HG02981 (cell line): Measurements from ENCODE around the gene CMTM1.
"Not testable (repeated sequence)": the region's sequence is repeated elsewhere in the genome, so short reads cannot be mapped to it uniquely, and the experiment has no call there.

ENCODE experiments used
- ATAC-seq: cut with Tn5 transposase; IDR thresholded peaks from one replicate; pipeline ENCODE4 v1.9.1; 2021; ENCODE audit warnings: mild to moderate bottlenecking, moderate library complexity; ENCODE audit not compliant: unreplicated experiment

CMTM1 gene

DNA sequence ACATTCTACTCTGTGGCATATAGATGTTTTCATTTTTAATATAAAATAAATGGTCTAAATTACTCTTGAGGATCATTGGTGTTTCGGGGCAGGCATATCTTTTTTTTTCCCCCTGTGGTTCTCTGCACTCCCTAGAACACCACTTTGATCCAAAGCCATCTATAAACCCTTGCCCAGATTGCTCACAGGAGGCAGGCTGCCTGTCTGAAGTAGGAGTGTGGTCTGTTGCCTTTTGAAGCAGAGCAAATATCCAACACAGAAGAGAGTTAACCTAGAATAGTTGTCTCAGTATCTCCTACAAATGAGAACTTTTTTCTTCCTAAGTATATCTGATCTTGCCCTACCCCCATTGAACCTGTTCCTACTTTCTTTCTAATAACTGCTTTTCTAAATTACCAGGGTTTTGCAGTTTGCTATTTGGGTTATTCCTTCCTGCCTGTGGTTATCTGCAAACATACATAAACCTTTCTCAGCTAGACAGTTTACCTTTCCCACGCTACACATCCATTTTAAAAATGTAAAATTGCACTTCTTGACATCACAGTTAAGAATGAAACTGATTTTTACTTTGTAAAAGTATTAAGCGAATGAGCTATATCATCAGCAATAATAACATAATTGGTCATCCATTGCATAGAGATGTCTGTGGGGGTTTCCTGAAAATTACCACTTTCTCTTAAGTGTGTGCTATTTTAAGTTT lies 4.7 kb upstream of the CMTM1 start:
- ATAC-seq, result no peak

DNA sequence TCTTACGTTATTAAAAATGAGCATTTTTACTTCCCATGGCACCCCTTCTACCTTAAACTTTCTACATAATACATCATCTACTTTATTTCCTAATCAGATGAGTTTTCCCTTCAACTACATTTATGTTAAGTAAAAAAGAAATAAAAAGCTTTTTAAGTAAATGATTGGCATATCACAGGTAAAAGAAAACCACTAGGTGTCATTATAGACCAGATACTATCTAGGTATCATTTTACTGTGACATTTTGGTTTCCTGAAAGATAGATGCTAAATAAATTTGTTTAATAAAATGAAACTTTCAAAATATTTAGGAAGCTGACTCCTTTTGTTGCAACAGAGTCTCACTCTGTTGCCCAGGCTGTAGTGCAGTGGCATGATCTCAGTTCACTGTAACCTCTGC lies 3.8 kb upstream of the CMTM1 start:
- no peak for ATAC-seq

DNA sequence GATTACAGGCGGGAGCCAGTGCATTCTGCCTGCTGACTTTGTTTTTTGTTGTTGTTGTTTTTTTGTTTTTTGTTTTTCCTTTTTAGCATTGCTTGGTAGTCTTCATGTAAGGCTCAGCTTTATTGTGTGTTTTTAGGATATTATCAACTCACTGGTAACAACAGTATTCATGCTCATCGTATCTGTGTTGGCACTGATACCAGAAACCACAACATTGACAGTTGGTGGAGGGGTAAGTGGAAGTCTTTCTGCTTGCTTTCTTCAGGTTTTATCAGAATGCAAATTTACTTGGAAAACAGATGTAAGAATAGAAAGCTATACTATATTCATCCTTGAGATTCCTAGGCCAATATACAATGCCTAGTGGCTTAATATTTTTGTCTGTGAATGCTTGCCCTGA lies 3.3 kb upstream of the CMTM1 start:
- no peak for ATAC-seq

DNA sequence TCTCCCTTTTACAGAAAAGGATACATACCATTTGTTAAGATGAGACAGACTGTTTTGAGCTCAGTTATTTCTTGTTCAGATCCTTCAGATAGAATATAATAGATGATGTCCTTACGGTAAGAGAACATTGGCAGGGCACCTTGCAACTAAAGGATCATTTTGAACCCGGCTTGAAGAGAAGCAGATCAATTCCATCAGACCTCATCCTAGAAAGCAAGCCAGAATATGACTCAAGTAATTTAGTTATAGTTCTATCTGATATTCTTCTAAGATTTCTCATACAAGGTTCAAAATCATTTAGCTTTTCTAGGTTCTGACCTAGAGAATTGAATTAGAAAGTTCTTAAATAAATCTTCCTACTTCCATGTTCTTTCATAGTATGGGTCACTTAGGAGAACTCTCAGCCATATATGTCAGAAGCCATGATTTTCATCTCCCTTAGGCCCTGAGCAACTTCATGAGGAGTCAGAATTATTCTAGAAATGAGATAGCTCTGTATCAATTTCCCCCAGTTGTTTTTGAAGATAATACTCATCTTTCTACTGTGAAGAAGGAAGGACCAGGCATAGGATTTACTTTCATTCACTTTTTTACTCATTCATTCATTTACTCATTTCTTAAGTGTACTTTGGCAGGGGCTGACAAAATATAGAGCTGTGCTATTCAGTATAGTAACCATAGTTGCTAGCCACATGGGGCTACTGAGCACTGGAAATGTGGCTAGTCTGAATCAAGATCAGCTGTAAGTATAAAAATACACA lies 2.5 kb upstream of the CMTM1 start:
- ATAC-seq, result no peak

DNA sequence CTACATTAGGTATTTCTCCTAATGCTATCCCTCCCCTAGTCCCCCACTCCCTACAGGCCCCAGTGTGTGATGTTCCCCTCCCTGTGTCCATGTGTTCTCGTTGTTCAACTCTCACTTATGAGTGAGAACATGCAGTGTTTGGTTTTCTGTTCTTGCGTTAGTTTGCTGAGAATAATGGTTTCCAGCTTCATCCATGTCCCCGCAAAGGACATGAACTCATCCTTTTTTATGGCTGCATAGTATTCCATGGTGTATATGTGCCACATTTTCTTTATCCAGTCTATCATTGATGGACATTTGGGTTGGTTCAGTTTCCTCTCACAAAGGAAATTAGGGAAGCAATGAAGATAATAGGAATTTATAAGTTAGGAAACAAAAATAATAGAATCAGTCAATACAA lies 1.0 kb downstream of the CMTM1 start:
- ATAC-seq, result not testable (repeated sequence)

DNA sequence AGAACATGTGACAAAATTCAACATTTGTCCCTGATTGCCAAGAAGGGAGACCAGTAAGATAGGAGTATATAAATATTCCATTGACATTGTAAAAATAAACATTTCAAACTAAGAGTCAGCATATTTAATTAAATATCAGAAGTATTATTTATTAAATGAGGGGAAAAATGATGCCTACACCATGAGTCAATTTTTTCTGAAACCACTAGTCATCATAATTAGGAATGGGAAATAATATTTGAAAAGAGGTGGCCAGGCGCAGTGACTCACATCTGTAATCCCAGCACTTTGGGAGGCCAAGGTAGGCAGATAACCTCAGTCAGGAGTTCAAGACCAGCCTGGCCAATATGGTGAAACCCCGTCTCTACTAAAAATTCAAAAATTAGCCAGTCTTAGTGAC lies 2.1 kb downstream of the CMTM1 start:
- no peak for ATAC-seq

DNA sequence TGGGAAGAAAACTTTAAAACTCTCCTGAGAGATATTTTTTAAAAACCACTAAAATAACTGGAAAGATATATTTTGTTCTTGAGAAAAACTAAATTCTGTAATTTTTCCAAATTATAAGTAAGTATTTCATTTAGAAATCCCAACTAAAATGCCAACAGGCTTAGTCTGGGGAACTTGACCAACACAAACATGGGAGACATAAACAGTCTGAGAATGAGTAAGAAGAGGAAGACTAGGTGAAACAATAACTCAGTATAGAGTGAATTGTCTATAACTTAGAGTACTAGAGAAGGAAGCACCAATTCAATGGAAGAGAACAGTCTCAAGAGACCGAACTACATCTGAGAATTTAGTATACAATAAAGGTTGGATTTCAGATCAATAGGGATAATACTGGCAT lies 2.9 kb downstream of the CMTM1 start:
- ATAC-seq, result no peak

DNA sequence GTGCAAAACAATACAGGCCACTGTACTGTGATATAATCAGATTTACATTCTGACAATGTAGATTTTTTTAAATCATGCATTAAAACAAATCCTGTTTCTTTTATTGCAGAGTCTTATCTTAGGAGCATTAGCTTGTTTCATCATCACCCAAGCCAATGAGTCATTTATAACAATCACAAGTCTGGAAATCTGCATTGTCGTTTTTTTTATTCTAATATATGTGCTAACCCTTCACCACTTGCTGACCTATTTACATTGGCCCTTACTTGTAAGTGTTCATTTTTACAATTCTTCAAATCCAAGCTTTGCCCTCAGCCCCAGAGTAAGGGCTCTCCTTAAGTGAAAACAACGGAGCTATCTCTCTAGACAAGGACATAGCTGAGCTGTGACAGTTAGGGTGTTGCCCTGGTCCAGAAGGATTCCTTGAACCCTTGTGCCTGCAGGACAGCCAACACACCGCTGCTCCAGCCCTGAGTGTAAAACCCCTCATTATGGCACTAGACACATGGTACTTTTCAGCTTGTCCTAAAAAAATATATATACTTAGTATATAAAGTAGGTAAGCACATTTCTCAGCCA lies 3.7 kb downstream of the CMTM1 start:
- no peak for ATAC-seq

DNA sequence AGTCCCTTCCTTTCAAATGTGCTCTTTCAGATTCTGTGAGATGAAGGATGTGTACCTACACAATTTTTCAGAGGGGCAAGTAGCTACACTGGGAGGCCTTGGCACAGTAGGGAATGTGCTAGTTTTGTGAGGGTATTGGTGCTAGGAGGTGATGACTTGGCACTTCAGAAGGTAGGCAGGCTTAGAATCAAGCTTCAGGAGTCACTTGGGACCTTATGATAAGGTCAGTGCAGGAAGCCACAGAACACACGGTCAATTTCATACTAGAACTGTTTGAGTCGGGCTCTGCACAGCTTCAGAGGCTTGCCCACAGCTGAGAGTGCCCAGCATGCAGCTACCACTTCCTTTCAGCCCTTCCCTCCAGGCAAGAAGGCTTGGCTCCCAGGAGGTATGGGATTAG lies 6.1 kb downstream of the CMTM1 start:
- no peak for ATAC-seq

DNA sequence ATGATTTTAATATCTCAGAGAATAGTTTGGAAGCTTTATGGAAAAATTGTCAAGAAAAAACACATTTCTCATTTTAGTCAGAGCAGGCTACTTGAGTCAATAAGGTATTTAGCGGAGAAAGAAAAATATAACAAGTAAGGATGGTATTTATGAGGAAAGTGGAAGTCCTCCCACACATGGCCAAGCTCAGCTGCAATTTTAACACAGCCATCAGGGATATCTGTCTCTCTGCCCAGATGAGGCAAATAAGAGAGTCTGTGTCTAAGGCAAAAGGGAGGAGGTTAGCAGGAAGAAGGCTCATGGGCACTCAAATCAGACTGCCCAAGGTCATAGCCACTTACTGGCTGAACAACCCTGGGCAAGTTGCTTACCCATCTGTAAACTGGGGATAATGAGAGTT lies 7.8 kb downstream of the CMTM1 start:
- ATAC-seq, result no peak

DNA sequence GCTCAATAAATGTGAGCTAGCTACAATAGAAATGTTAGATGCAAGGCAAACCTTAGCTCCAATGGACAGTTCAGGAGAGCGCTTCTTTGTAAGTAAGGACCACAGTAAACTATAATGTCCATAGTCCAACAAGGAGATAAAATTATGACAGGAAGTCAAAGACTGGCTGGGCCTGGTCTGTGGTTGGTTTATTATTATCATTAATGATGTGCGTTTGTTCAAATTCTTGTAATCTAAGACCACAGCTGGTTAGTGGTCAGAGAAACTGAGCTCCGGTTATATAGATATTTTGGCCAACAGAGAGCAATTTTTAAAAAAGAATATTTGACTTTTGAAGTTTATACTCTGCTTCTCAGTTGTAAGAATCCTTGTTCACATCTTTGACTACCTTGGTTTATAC lies 8.3 kb downstream of the CMTM1 start:
- no peak for ATAC-seq

DNA sequence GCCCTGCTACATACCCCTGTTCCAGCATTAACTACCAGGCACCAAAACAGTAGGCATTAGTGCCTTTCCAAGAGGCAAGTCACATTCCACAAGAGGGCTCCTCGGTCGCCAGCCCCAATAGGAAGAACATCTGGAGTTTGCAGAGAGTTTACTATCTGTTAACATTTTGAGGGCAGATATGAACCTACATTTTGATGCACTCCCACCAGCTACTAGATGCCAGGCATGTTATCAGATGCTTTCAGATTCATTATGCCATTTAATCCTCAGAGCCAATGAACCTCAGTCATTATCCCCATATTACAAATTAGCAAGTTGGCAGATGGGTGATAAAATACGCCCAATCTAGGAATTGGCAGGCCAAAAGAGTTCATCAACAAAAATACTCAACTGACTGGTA lies 8.8 kb downstream of the CMTM1 start:
- no peak for ATAC-seq

DNA sequence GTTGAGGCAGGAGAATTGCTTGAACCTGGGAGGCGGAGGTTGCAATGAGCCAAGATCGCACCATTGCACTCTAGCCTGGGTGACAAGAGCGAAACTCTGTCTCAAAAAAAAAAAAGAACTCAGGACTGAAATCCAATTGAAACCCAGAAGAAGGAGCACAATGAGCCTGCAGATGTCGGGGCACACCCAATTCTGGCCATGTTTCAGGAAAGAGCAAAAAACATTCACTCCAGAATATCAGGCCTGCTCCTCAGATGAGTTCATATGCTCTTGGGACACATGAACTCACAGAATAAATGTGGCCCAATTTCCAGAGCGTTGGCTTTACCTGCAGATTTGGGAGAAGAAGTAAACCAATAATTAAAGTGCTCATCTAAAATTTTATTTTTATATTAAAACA lies 10.1 kb downstream of the CMTM1 start:
- no peak for ATAC-seq

DNA sequence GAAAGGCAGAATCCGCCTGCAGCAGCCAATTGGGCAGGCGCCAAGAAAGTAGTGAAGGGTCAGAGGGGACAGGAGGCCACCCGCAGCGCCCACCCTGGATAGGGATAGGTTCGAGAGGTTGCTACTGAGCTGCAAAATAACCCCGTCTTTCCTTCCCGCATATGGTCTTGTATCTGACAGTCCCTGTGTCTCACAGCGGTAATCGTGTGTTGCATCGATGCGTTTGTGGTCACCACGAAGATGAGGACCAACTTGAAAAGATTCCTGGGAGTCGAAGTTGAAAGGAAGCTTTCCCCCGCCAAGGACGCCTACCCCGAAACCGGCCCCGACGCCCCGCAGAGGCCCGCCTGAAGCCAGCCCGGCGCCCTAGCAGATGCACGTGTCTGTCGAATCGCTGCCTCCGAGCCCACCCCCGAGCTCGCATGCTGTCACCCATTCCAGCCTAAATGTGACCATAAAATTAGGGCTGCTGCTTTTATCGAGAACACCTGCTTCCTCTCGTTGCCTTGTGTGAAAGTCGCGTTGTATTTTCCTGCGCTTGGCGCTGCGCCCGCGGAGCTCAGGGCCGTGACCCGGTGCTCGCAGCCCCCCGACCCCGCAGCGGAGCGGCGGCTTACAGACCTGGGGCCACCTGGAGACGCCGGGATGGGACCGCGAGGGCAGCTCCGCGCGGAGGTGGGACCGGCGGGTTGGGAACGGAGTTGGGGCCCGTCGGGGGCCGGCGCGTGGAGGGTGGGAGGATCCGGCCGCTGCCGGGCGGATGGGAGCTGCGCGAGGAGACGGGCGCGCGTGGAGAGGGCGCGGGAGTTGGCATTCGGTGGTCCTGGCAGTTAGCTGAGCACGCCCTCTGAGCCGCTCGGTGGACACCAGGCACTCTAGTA lies 12.7 kb downstream of the CMTM1 start, which contains the start of gene CMTM2:
TSS of gene CMTM2 (plus strand) at position 813 of the 881 bp plus-strand sequence. CDS start 145 bp downstream, outside the sequence.
- no peak for ATAC-seq

DNA sequence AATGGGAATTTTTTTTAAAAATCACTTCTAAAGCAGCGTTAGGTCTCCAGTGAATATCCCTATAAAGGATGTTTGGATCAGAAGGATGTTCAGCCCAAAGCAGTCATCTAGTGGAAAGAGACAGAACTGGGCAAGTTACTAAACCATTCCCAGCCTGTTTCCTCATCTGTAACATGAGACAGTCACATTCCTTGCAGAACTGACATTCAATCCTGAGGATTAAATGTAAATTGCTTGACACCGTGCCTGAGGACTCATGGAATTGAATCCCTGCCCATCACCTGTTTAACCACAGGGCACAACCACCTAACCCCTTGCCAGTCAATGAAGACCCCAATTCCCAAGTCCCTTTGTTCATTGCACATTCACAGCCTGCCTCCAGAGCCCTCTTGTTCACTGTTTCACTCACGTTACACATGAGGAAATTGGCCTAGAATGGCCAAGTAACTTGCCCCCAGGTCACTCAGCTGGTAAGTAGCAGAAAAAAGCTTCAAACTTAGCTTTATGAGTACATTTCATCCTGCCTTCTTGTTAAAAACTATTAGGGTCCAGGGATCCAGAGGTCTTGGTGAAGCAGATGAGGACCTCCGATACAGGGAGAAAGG lies 14.5 kb downstream of the CMTM1 start:
- no peak for ATAC-seq

DNA sequence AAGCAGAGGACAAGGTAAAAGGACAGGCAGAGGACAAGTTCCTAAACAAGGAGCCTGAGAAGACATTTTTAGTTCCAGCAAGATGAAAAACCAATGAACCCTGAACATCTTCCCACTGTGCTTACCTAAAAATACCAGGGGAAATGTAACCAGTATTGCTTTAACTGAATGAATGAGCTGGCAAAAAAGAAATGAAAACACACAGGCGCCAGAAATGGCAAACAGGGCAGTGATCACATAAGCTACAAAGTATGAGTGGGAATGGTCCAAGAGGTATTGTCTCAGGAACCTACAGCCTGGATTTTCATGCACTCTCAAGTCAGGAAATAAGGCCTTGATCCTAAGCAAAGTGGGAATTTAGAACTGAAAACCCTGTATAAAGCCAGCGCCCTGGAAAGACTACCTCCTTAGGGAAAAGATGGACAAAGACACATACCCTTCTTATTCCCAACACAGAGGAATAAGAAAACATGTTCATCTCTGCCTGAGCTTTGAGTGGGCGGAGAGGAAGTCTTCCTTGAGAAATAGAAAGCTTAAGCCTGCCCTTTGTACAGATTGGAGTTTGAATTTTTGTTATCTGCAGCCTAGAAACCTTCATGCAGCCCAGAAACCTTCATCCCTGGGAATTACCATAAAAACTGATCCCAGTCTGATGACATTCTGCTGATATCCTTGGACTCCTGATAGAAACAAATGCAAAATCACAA lies 15.2 kb downstream of the CMTM1 start:
- ATAC-seq, result no peak

DNA sequence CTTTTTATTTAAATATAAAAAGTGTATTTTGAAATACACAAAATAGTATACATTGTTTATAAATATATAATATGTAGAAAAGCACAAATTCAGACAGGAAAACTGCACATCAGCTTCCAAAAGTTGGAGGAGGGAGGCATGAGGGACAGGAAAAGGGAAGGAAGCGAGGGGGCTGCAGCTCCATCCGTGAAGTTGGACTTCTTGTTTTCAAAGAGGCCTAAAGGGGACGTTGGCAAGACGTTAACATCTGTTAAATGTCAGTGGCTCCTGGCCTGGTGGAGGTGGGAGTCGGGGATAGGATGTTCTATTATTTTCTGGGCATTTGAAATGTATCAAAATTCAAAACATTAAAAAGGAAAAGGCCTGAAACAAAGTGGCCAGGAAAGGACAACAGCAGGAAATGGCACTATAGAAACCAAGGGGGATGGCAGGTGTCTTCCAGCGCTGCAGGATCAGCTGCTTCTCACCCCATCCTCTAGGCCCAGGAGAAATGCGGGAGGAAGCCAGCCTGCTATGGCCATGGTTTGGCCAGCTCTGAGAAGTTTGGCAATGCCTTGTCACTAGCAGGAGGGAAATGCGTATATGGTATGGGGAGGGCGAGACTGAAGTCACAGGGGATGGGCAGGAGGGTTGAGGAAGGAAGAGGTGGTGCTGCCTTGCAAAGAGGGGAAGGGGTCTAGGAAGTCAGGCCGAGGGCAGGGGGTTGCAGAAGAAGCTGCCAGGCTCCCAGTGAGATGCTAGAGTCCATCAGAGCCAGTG lies 19.4 kb downstream of the CMTM1 start:
- ATAC-seq, result no peak

DNA sequence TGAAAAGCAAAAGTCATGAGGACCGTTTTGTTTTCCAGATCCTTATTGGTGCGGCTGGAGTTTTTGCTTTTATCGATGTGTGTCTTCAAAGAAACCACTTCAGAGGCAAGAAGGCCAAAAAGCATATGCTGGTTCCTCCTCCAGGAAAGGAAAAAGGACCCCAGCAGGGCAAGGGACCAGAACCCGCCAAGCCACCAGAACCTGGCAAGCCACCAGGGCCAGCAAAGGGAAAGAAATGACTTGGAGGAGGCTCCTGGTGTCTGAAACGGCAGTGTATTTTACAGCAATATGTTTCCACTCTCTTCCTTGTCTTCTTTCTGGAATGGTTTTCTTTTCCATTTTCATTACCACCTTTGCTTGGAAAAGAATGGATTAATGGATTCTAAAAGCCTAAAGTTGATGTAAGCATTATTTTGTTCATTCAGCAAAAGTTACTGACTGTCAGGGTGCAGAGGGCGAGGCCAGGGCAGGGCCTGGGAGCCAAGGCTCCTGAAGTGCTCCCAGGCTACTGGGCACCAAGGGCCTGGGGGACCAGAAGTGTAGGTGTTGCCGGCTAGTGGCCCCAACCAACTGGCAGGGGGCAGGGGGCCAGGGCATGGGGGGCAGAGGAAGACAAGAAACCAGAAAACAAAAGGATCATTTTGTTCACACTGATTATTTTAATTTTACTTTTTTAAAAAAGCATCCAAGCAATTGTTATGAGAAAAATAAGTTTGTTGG lies 21.8 kb downstream of the CMTM1 start:
- ATAC-seq, result no peak
